GM21576 (cell line): Measurements from ENCODE around the gene PTGFRN.

Experiments used
- ATAC-seq: cut with Tn5 transposase; IDR thresholded peaks from one replicate; pipeline ENCODE4 v1.9.1; 2021; ENCODE audit warnings: mild to moderate bottlenecking, moderate library complexity; ENCODE audit not compliant: unreplicated experiment

Gene PTGFRN

GRCh38 chr1:116993286-116993685 is 83.6 kb downstream of the PTGFRN start:
- no peak for ATAC-seq

- no peak for ATAC-seq
These were observed 84.7 kb downstream of the PTGFRN start for GRCh38 chr1:116994411-116994810.

GRCh38 chr1:116997066-116997465 is 87.3 kb downstream of the PTGFRN start:
- ATAC-seq: no peak

- no peak for ATAC-seq
These were observed 87.9 kb downstream of the PTGFRN start for GRCh38 chr1:116997636-116998035.

GRCh38 chr1:116999596-116999995 is 89.9 kb downstream of the PTGFRN start:
- ATAC-seq: no peak

- no peak for ATAC-seq
These were observed 90.4 kb downstream of the PTGFRN start for GRCh38 chr1:117000142-117000541.

GRCh38 chr1:117001254-117001927 is 91.7 kb downstream of the PTGFRN start, which contains the start of gene CD101:
CD101 (plus strand) TSS chr1:117001760; CDS start chr1:117001818, 58 bp downstream.
- ATAC-seq: peak; percentile 97

- ATAC-seq: no peak
These were observed 93.6 kb downstream of the PTGFRN start for GRCh38 chr1:117003223-117003875.

- ATAC-seq: no peak
These were observed 98.0 kb downstream of the PTGFRN start for GRCh38 chr1:117007719-117008013.

- ATAC-seq: no peak
These were observed 98.9 kb downstream of the PTGFRN start for GRCh38 chr1:117008656-117009055.

- no peak for ATAC-seq
These were observed 99.4 kb downstream of the PTGFRN start for GRCh38 chr1:117009132-117009531.

- no peak for ATAC-seq
These were observed 100.7 kb downstream of the PTGFRN start for GRCh38 chr1:117010310-117010969.

- no peak for ATAC-seq
These were observed 101.6 kb downstream of the PTGFRN start for GRCh38 chr1:117011334-117011733.

- ATAC-seq: no peak
These were observed 103.7 kb downstream of the PTGFRN start for GRCh38 chr1:117013309-117013858.

- no peak for ATAC-seq
These were observed 104.5 kb downstream of the PTGFRN start for GRCh38 chr1:117014209-117014608.

- no peak for ATAC-seq
These were observed 106.0 kb downstream of the PTGFRN start for GRCh38 chr1:117015724-117016123.

GRCh38 chr1:117017062-117017461 is 107.3 kb downstream of the PTGFRN start:
- no peak for ATAC-seq

- no peak for ATAC-seq
These were observed 107.9 kb downstream of the PTGFRN start for GRCh38 chr1:117017648-117018047.

- no peak for ATAC-seq
These were observed 110.9 kb downstream of the PTGFRN start for GRCh38 chr1:117020526-117021156.

GRCh38 chr1:117022114-117022513 is 112.4 kb downstream of the PTGFRN start:
- no peak for ATAC-seq

- no peak for ATAC-seq
These were observed 115.9 kb downstream of the PTGFRN start for GRCh38 chr1:117025568-117025967.
